Measurements from ENCODE around the gene RPL39L. TPM values are rescaled to one million over a fixed set of nuclear protein-coding genes. Genes with fewer than 3 reads are reported as not detected.
"Not testable (repeated sequence)": the region's sequence is repeated elsewhere in the genome, so short reads cannot be mapped to it uniquely, and the experiment has no call there.

Gene RPL39L
- total RNA-seq, 4 donors from 2014 or later = 3.6 to 9.1 (median 7.5) TPM

GRCh38 chr3:187136337-187136736 is 3.0 kb downstream of the RPL39L start:
- no peak overlapping the region for H3K4me3 ChIP-seq
- H3K4me1 ChIP-seq = peaks cover 4 to 14% (median 13%) of the 10 kb centered on the region in 4 donors
- no peak overlapping the region for H3K27ac ChIP-seq (replicated peaks in 1 of 4)
- WGBS = 100% methylated on average over 1 of the region's 1 CpG
- DNase-seq (ENCODE audit: extremely low spot score) = no peak
- H3K9me3 ChIP-seq = no peaks in the 10 kb centered on the region
- no peak for TF ChIP-seq CTCF (IDR thresholded peaks at IDR 0.05)
- no peak for TF ChIP-seq EP300 (IDR thresholded peaks at IDR 0.05)
- no peak for TF ChIP-seq POLR2A (IDR thresholded peaks at IDR 0.05; ENCODE audit: low read depth)
- TF ChIP-seq POLR2AphosphoS5 (IDR thresholded peaks at IDR 0.05) = no peak
- H3K27me3 ChIP-seq = no peaks in the 10 kb centered on the region
- intact Hi-C loops (cut with DNase I) = no loop called here
- no peaks in the 10 kb centered on the region for H3K36me3 ChIP-seq

GRCh38 chr3:187135172-187135690 is 4.1 kb downstream of the RPL39L start:
- H3K9me3 ChIP-seq; DNase-seq (ENCODE audit: extremely low spot score); H3K27me3 ChIP-seq; intact Hi-C loops (cut with DNase I); H3K27ac ChIP-seq (replicated peaks in 1 of 4); H3K36me3 ChIP-seq; H3K4me3 ChIP-seq: not testable (repeated sequence)
- 96% methylated on average over 11 of the region's 11 CpGs for WGBS
- peaks cover 4 to 14% (median 13%) of the 10 kb centered on the region in 4 donors for H3K4me1 ChIP-seq

GRCh38 chr3:187133181-187133580 is 6.1 kb downstream of the RPL39L start:
- WGBS = 71% methylated on average over 2 of the region's 2 CpGs
- intact Hi-C loops (cut with DNase I) = not testable (repeated sequence)

GRCh38 chr3:187132666-187133065 is 6.6 kb downstream of the RPL39L start:
- Histone ChIP-seq H3K36me3 (no peaks in the 10 kb centered on the region), H3K4me3 (no peak overlapping the region), H3K27ac (replicated peaks in 1 of 4) (no peak overlapping the region), H3K27me3 (no peaks in the 10 kb centered on the region), H3K4me1 (no peaks in the 10 kb centered on the region), H3K9me3 (no peaks in the 10 kb centered on the region)
- no peak for DNase-seq (ENCODE audit: extremely low spot score)
- WGBS = 88% methylated on average over 2 of the region's 2 CpGs
- intact Hi-C loops (cut with DNase I) = no loop called here
- no peak for TF ChIP-seq POLR2A (IDR thresholded peaks at IDR 0.05; ENCODE audit: low read depth)
- no peak for TF ChIP-seq CTCF (IDR thresholded peaks at IDR 0.05)
- no peak for TF ChIP-seq POLR2AphosphoS5 (IDR thresholded peaks at IDR 0.05)
- no peak for TF ChIP-seq EP300 (IDR thresholded peaks at IDR 0.05)

More at GRCh38 chr3:187133181-187133580, 6.1 kb downstream of the RPL39L start:
- not testable (repeated sequence) for H3K4me1 ChIP-seq; DNase-seq (ENCODE audit: extremely low spot score); H3K9me3 ChIP-seq; H3K27me3 ChIP-seq; H3K36me3 ChIP-seq; H3K27ac ChIP-seq (replicated peaks in 1 of 4); H3K4me3 ChIP-seq

GRCh38 chr3:187131981-187132380 is 7.3 kb downstream of the RPL39L start:
- Histone ChIP-seq H3K9me3 (no peaks in the 10 kb centered on the region), H3K4me1 (no peaks in the 10 kb centered on the region), H3K36me3 (no peaks in the 10 kb centered on the region), H3K27me3 (no peaks in the 10 kb centered on the region), H3K27ac (replicated peaks in 1 of 4) (no peak overlapping the region), H3K4me3 (no peak overlapping the region)
- DNase-seq (ENCODE audit: extremely low spot score) = no peak
- no peak for TF ChIP-seq EP300 (IDR thresholded peaks at IDR 0.05)
- TF ChIP-seq POLR2AphosphoS5 (IDR thresholded peaks at IDR 0.05) = no peak
- no peak for TF ChIP-seq CTCF (IDR thresholded peaks at IDR 0.05)
- no peak for TF ChIP-seq POLR2A (IDR thresholded peaks at IDR 0.05; ENCODE audit: low read depth)
- intact Hi-C loops (cut with DNase I) = no loop called here
- WGBS = 94% methylated on average over 3 of the region's 3 CpGs

Data from esophagus muscularis mucosa (tissue), 4 donors.